ENCODE data around the gene CSF3R.

Gene CSF3R

GRCh38 chr1:36455386-36455785 is 27.3 kb downstream of the CSF3R start:
- DNase-seq (ENCODE audit: low spot score) = no peak

- no peak for DNase-seq (ENCODE audit: low spot score)
Observed at GRCh38 chr1:36453600-36454388, 28.9 kb downstream of the CSF3R start.

- no peak for DNase-seq (ENCODE audit: low spot score)
Observed at GRCh38 chr1:36453051-36453450, 29.7 kb downstream of the CSF3R start.

GRCh38 chr1:36450919-36451305 is 31.8 kb downstream of the CSF3R start:
- DNase-seq (ENCODE audit: low spot score) = no peak

- DNase-seq (ENCODE audit: low spot score) = peak; percentile 97
Observed at GRCh38 chr1:36450270-36450918, 32.3 kb downstream of the CSF3R start, which contains the start of gene OSCP1. TSS of gene OSCP1 (minus strand) at chr1:36450451. CDS start at chr1:36450369, 82 bp downstream.

GRCh38 chr1:36448530-36449056 is 34.1 kb downstream of the CSF3R start:
- DNase-seq (ENCODE audit: low spot score) = no peak

GRCh38 chr1:36447450-36447849 is 35.3 kb downstream of the CSF3R start:
- DNase-seq (ENCODE audit: low spot score) = no peak

GRCh38 chr1:36446746-36447145 is 36.0 kb downstream of the CSF3R start:
- DNase-seq (ENCODE audit: low spot score) = no peak

- DNase-seq (ENCODE audit: low spot score) = no peak
Observed at GRCh38 chr1:36446271-36446670, 36.4 kb downstream of the CSF3R start.

GRCh38 chr1:36443297-36443696 is 39.4 kb downstream of the CSF3R start:
- no peak for DNase-seq (ENCODE audit: low spot score)

- no peak for DNase-seq (ENCODE audit: low spot score)
Observed at GRCh38 chr1:36442337-36442736, 40.4 kb downstream of the CSF3R start.

- DNase-seq (ENCODE audit: low spot score) = no peak
Observed at GRCh38 chr1:36440646-36441045, 42.1 kb downstream of the CSF3R start.

- no peak for DNase-seq (ENCODE audit: low spot score)
Observed at GRCh38 chr1:36440044-36440443, 42.7 kb downstream of the CSF3R start.

- DNase-seq (ENCODE audit: low spot score) = no peak
Observed at GRCh38 chr1:36438715-36439114, 44.0 kb downstream of the CSF3R start.

- no peak for DNase-seq (ENCODE audit: low spot score)
Observed at GRCh38 chr1:36436821-36437220, 45.9 kb downstream of the CSF3R start.

GRCh38 chr1:36433102-36433501 is 49.6 kb downstream of the CSF3R start:
- no peak for DNase-seq (ENCODE audit: low spot score)

GRCh38 chr1:36432616-36433015 is 50.1 kb downstream of the CSF3R start:
- DNase-seq (ENCODE audit: low spot score) = no peak

GRCh38 chr1:36425791-36426190 is 56.9 kb downstream of the CSF3R start:
- no peak for DNase-seq (ENCODE audit: low spot score)

- no peak for DNase-seq (ENCODE audit: low spot score)
Observed at GRCh38 chr1:36421649-36422048, 61.1 kb downstream of the CSF3R start.

- DNase-seq (ENCODE audit: low spot score) = peak; percentile 78
Observed at GRCh38 chr1:36420836-36421317, 61.8 kb downstream of the CSF3R start.

GRCh38 chr1:36420409-36420808 is 62.3 kb downstream of the CSF3R start:
- no peak for DNase-seq (ENCODE audit: low spot score)

- no peak for DNase-seq (ENCODE audit: low spot score)
Observed at GRCh38 chr1:36419569-36419968, 63.1 kb downstream of the CSF3R start.

- no peak for DNase-seq (ENCODE audit: low spot score)
Observed at GRCh38 chr1:36419140-36419539, 63.6 kb downstream of the CSF3R start.

Measured in kidney capillary endothelial cell (primary cell).